Left lobe of liver (tissue), 2 donors: ENCODE data around the gene ABCB8. TPM values are rescaled to one million over a fixed set of nuclear protein-coding genes. Genes with fewer than 3 reads are reported as not detected.

Experiments used
- ATAC-seq: fragments of 200-7000 bp; cut with Tn5 transposase; one replicate; pipeline ENCODE4 v1.9.1; 2020; ENCODE audit warnings: mild to moderate bottlenecking, moderate library complexity
- DNase-seq: peaks from one replicate; pipeline ENCODE4 v3.0.0-alpha.2; 2020; ENCODE audit warnings: low spot score
- total RNA-seq: library from RNA; stranded (reverse); gene quantifications from one replicate; pipeline ENCODE4 v1.2.1, GENCODE V29; 2021
- donor health status: DM: no; HTN: no; CAD: no; lungs with moderate emphysema.
- donor health status: DM: no; HTN: yes; CAD: no.

ABCB8 gene
- 29.1 TPM for total RNA-seq

- ATAC-seq = peak; percentile 93
- DNase-seq = peak; percentile 99
Observed at GRCh38 chr7:151028131-151028947, at the start of gene ABCB8. TSS of gene ABCB8 (plus strand) at chr7:151028450. CDS start at chr7:151028516, 66 bp downstream.

- DNase-seq = no peak
Observed at GRCh38 chr7:150979713-150980390, 48.4 kb upstream of the ABCB8 start.

GRCh38 chr7:150980663-150981062, 47.6 kb upstream of the ABCB8 start:
- DNase-seq = no peak
- ATAC-seq = no peak

More at GRCh38 chr7:150979713-150980390, 48.4 kb upstream of the ABCB8 start:
- no peak for ATAC-seq

GRCh38 chr7:150981644-150982043, 46.6 kb upstream of the ABCB8 start:
- ATAC-seq (no peak), DNase-seq (no peak)

GRCh38 chr7:150982351-150982750, 45.9 kb upstream of the ABCB8 start:
- no peak for DNase-seq
- no peak for ATAC-seq

- DNase-seq (no peak), ATAC-seq (peak; percentile 51)
Observed at GRCh38 chr7:150983893-150984368, 44.3 kb upstream of the ABCB8 start.

GRCh38 chr7:150986099-150986512, 42.1 kb upstream of the ABCB8 start:
- ATAC-seq (peak; percentile 71), DNase-seq (no peak)

- DNase-seq (no peak), ATAC-seq (no peak)
Observed at GRCh38 chr7:150986556-150986955, 41.7 kb upstream of the ABCB8 start.

- ATAC-seq (peak; percentile 69), DNase-seq (no peak)
Observed at GRCh38 chr7:150988230-150989226, 39.7 kb upstream of the ABCB8 start.

GRCh38 chr7:150989456-150989855, 38.8 kb upstream of the ABCB8 start:
- ATAC-seq = no peak
- DNase-seq = no peak

- DNase-seq = no peak
- no peak for ATAC-seq
Observed at GRCh38 chr7:150990416-150991186, 37.6 kb upstream of the ABCB8 start, which contains the start of gene NOS3. TSS of gene NOS3 (plus strand) at chr7:150991017. CDS start at chr7:150993804, 2,787 bp downstream.

GRCh38 chr7:150992051-150992640, 36.1 kb upstream of the ABCB8 start:
- DNase-seq = no peak

GRCh38 chr7:150992833-150993302, 35.4 kb upstream of the ABCB8 start:
- DNase-seq (no peak), ATAC-seq (peak; percentile 58)

More at GRCh38 chr7:150992051-150992640, 36.1 kb upstream of the ABCB8 start:
- no peak for ATAC-seq

- DNase-seq (no peak), ATAC-seq (peak; percentile 50)
Observed at GRCh38 chr7:150993511-150993910, 34.7 kb upstream of the ABCB8 start.

GRCh38 chr7:150994141-150994837, 34.0 kb upstream of the ABCB8 start:
- ATAC-seq = peak; percentile 64
- no peak for DNase-seq

GRCh38 chr7:150994838-150995510, 33.3 kb upstream of the ABCB8 start:
- ATAC-seq = no peak
- no peak for DNase-seq

- DNase-seq = no peak
Observed at GRCh38 chr7:150996376-150997074, 31.7 kb upstream of the ABCB8 start.

More at GRCh38 chr7:150996376-150997074, 31.7 kb upstream of the ABCB8 start:
- peak; percentile 11 for ATAC-seq
